ENCODE results near the gene THADA.

Gene THADA

GRCh38 chr2:43436431-43436830, 159.4 kb downstream of the THADA start:
- Histone ChIP-seq H3K9ac (ENCODE audit: low read length) (no peak overlapping the region), H3K4me3 (ENCODE audit: low read depth, low read length, poor library complexity, severe bottlenecking) (no peak overlapping the region), H3K36me3 (ENCODE audit: insufficient read depth, low read length) (no peaks in the 10 kb centered on the region; the same call in 1 of the 2 replicates), H3K4me2 (ENCODE audit: low read length) (no peak overlapping the region), H3K4me1 (ENCODE audit: insufficient read depth, low read length, severe bottlenecking) (no peaks in the 10 kb centered on the region), H3K27me3 (ENCODE audit: insufficient read depth, low read length) (no peaks in the 10 kb centered on the region), H3F3A (ENCODE audit: insufficient read depth, low read length) (no peaks in the 10 kb centered on the region), H3K9me2 (ENCODE audit: low read depth, low read length) (no peaks in the 10 kb centered on the region), H3K27ac (ENCODE audit: low read depth, low read length, poor library complexity, severe bottlenecking) (no peak overlapping the region), H2AFZ (ENCODE audit: low read length) (no peak overlapping the region), H4K20me1 (ENCODE audit: insufficient read depth, low read length) (no peaks in the 10 kb centered on the region), H3K9me3 (ENCODE audit: low read length) (0 out of 2 replicates have a peak, but pooled peaks cover 3% of the 10 kb centered on the region), H3K79me2 (ENCODE audit: insufficient read depth, low read length) (no peaks in the 10 kb centered on the region)
- no peak for TF ChIP-seq CTCF (IDR thresholded peaks at IDR 0.05; ENCODE audit: low read length)
- TF ChIP-seq EZH2 (IDR thresholded peaks at IDR 0.05; ENCODE audit: borderline replicate concordance, low read length) = no peak

- Histone ChIP-seq H3F3A (ENCODE audit: insufficient read depth, low read length) (no peaks in the 10 kb centered on the region), H3K79me2 (ENCODE audit: insufficient read depth, low read length) (no peaks in the 10 kb centered on the region), H3K27me3 (ENCODE audit: insufficient read depth, low read length) (no peaks in the 10 kb centered on the region), H3K9me2 (ENCODE audit: low read depth, low read length) (no peaks in the 10 kb centered on the region), H3K27ac (ENCODE audit: low read depth, low read length, poor library complexity, severe bottlenecking) (no peak overlapping the region), H3K4me2 (ENCODE audit: low read length) (no peak overlapping the region), H3K9me3 (ENCODE audit: low read length) (0 out of 2 replicates have a peak, but pooled peaks cover 3% of the 10 kb centered on the region), H3K36me3 (ENCODE audit: insufficient read depth, low read length) (no peaks in the 10 kb centered on the region; the same call in 1 of the 2 replicates), H3K4me1 (ENCODE audit: insufficient read depth, low read length, severe bottlenecking) (no peaks in the 10 kb centered on the region), H3K9ac (ENCODE audit: low read length) (no peak overlapping the region), H4K20me1 (ENCODE audit: insufficient read depth, low read length) (no peaks in the 10 kb centered on the region), H2AFZ (ENCODE audit: low read length) (no peak overlapping the region), H3K4me3 (ENCODE audit: low read depth, low read length, poor library complexity, severe bottlenecking) (no peak overlapping the region)
- TF ChIP-seq EZH2 (IDR thresholded peaks at IDR 0.05; ENCODE audit: borderline replicate concordance, low read length) (no peak), CTCF (IDR thresholded peaks at IDR 0.05; ENCODE audit: low read length) (no peak)
These were observed 160.1 kb downstream of the THADA start for GRCh38 chr2:43435746-43436145.

GRCh38 chr2:43430489-43430888, 165.3 kb downstream of the THADA start:
- Histone ChIP-seq H3K9me3 (ENCODE audit: low read length) (0 out of 2 replicates have a peak, but pooled peaks cover 3% of the 10 kb centered on the region), H3K4me3 (ENCODE audit: low read depth, low read length, poor library complexity, severe bottlenecking) (no peak overlapping the region), H3K27ac (ENCODE audit: low read depth, low read length, poor library complexity, severe bottlenecking) (no peak overlapping the region), H3K4me2 (ENCODE audit: low read length) (no peak overlapping the region), H3K9me2 (ENCODE audit: low read depth, low read length) (no peaks in the 10 kb centered on the region), H3F3A (ENCODE audit: insufficient read depth, low read length) (no peaks in the 10 kb centered on the region), H3K9ac (ENCODE audit: low read length) (no peak overlapping the region), H3K36me3 (ENCODE audit: insufficient read depth, low read length) (no peaks in the 10 kb centered on the region; the same call in 1 of the 2 replicates), H3K27me3 (ENCODE audit: insufficient read depth, low read length) (no peaks in the 10 kb centered on the region), H4K20me1 (ENCODE audit: insufficient read depth, low read length) (no peaks in the 10 kb centered on the region), H3K79me2 (ENCODE audit: insufficient read depth, low read length) (no peaks in the 10 kb centered on the region), H3K4me1 (ENCODE audit: insufficient read depth, low read length, severe bottlenecking) (peaks cover 19% of the 10 kb centered on the region), H2AFZ (ENCODE audit: low read length) (no peak overlapping the region)
- TF ChIP-seq EZH2 (IDR thresholded peaks at IDR 0.05; ENCODE audit: borderline replicate concordance, low read length) = no peak
- TF ChIP-seq CTCF (IDR thresholded peaks at IDR 0.05; ENCODE audit: low read length) = no peak
